ENCODE data around the gene TSC22D4.

TSC22D4 gene

DNA sequence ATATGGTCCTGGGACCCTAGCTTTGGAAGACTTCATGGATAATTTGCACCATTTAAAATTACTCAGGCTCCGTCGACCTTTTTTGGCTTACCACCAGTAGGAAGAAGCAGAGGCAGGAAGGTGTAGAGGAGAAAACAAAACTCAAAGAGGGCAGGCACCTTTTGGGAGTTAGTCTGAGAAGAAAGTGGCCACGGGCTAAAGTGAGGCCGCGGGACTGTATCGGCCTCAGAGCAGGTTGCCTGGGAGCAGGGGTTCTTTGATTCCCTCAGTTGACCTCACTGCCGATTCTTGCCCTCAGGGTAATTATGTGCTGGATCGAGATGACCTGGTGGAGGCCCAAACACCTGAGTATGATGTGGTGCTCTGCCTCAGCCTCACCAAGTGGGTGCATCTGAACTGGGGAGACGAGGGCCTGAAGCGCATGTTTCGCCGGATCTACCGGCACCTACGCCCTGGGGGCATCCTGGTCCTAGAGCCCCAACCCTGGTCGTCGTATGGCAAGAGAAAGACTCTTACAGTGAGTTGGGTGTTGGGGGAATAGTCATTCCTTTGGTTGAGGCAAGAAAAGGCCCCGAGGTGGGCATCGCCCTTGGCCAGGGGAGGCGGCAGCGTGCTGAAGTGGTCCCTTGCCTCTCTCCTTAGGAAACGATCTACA, 46.3 kb downstream of the TSC22D4 start:
- H3K27ac Mint-ChIP-seq, result peak overlapping the region; percentile 87
- H3K9me3 Mint-ChIP-seq, result no peaks in the 10 kb centered on the region
- H3K4me1 Mint-ChIP-seq (ENCODE audit: low read depth), result peaks cover 66% of the 10 kb centered on the region
- peaks cover 51% of the 10 kb centered on the region for H3K36me3 Mint-ChIP-seq (ENCODE audit: low read depth)
- peak overlapping the region; percentile 89 for H3K4me3 Mint-ChIP-seq
- peaks cover 4% of the 10 kb centered on the region for H3K27me3 Mint-ChIP-seq

DNA sequence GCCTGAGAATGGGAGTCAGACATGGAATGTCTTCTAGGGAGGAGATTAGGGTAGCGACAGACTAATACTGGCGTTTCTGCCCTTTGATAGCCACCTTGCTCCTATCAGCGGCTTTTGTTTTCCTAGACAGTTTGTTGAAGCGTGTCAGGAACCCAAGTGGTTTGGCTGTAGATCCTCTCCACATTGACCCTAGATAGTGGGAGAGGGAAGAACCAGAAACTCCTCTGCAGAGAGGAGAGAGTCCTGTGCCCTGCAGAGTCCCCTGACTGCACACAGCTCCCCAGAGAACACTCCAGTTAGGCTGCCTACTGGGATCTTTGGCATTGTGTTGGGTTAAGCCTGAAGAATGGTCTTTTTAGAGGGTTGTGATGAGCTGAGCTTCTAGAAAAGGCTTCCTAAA, 47.0 kb downstream of the TSC22D4 start:
- H3K9me3 Mint-ChIP-seq, result no peaks in the 10 kb centered on the region
- H3K27ac Mint-ChIP-seq, result peak overlapping the region; percentile 81
- peaks cover 66% of the 10 kb centered on the region for H3K4me1 Mint-ChIP-seq (ENCODE audit: low read depth)
- H3K27me3 Mint-ChIP-seq, result peaks cover 4% of the 10 kb centered on the region
- H3K4me3 Mint-ChIP-seq, result peak overlapping the region; percentile 89
- peaks cover 51% of the 10 kb centered on the region for H3K36me3 Mint-ChIP-seq (ENCODE audit: low read depth)

DNA sequence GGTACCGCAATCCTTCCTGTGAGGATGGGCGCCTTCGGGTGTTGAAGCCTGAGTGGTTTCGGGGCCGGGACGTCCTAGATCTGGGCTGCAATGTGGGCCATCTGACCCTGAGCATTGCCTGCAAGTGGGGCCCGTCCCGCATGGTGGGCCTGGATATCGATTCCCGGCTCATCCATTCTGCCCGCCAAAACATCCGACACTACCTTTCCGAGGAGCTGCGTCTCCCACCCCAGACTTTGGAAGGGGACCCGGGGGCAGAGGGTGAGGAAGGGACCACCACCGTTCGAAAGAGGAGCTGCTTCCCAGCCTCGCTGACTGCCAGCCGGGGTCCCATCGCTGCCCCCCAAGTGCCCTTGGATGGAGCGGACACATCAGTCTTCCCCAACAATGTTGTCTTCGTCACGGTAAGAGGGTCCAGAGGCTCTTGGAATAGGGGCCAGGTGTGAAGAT, 47.7 kb downstream of the TSC22D4 start:
- H3K4me1 Mint-ChIP-seq (ENCODE audit: low read depth), result peaks cover 66% of the 10 kb centered on the region

DNA sequence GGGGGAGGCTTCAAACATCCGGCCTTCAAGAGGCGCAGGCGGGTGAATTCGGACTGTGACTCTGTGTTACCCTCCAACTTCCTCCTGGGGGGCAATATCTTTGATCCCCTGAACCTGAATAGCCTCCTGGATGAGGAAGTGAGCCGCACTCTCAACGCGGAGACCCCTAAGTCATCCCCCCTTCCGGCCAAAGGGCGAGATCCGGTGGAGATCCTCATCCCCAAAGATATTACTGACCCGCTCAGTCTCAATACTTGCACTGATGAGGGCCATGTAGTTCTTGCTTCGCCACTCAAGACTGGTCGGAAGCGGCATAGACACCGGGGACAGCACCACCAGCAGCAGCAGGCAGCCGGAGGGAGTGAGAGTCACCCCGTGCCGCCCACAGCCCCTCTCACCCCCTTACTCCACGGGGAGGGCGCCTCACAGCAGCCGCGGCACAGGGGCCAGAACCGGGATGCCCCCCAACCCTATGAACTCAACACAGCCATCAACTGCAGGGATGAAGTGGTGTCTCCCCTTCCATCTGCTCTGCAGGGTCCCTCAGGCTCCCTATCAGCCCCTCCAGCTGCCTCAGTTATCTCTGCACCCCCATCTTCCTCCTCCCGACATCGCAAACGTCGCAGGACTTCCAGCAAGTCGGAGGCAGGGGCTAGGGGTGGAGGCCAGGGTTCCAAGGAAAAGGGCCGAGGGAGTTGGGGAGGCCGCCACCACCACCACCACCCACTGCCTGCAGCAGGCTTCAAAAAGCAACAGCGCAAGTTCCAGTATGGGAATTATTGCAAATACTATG, 48.3 kb downstream of the TSC22D4 start:
- peak overlapping the region; percentile 89 for H3K4me3 Mint-ChIP-seq
- H3K27me3 Mint-ChIP-seq, result peaks cover 4% of the 10 kb centered on the region
- H3K27ac Mint-ChIP-seq, result peak overlapping the region; percentile 89
- H3K36me3 Mint-ChIP-seq (ENCODE audit: low read depth), result peaks cover 47% of the 10 kb centered on the region
- H3K4me1 Mint-ChIP-seq (ENCODE audit: low read depth), result peaks cover 66% of the 10 kb centered on the region
- no peaks in the 10 kb centered on the region for H3K9me3 Mint-ChIP-seq

More for the DNA sequence above, 47.7 kb downstream of the TSC22D4 start:
- H3K36me3 Mint-ChIP-seq (ENCODE audit: low read depth), result peaks cover 50% of the 10 kb centered on the region
- peak overlapping the region; percentile 81 for H3K27ac Mint-ChIP-seq
- H3K27me3 Mint-ChIP-seq, result peaks cover 4% of the 10 kb centered on the region
- H3K4me3 Mint-ChIP-seq, result peak overlapping the region; percentile 89
- H3K9me3 Mint-ChIP-seq, result no peaks in the 10 kb centered on the region

DNA sequence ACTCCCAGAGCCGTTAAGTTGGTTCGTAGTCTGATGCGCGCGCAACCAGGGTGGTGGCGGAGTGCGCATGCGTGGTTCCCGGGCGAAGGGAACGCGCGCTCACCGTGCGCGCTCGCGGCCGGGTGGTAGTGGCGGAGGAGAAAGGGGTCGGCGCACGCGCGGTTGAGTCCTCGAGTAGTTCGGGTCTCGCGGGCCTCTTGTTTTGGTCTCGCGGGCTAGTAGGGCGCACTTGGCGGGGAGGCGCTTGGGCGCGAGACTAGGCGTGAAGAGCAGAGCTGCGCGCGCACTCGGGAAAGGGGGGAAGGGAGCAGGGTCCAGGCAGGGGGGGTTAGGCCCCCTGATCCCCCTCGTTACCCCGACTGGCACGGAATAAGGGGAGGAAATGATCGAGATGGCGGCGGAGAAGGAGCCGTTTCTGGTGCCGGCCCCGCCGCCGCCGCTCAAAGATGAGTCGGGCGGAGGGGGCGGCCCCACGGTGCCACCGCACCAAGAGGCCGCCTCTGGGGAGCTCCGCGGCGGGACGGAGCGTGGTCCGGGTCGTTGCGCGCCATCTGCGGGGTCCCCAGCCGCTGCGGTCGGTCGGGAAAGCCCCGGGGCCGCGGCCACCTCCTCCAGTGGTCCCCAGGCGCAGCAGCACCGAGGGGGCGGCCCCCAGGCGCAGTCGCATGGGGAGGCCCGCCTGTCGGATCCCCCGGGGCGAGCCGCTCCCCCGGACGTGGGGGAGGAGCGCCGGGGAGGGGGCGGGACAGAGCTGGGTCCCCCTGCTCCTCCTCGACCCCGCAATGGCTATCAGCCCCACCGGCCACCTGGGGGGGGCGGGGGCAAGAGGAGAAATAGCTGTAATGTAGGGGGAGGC, 49.1 kb downstream of the TSC22D4 start, which contains the start of gene MEPCE:
TSS of gene MEPCE (plus strand) at position 195 of the 856 bp plus-strand sequence. CDS start at position 383, 188 bp downstream.
- Mint-ChIP-seq H3K4me3 (peak within 1 kb of the TSS; percentile 93), H3K4me1 (ENCODE audit: low read depth) (peaks cover 62% of the 10 kb centered on the region), H3K27me3 (peaks cover 4% of the 10 kb centered on the region), H3K9me3 (no peaks in the 10 kb centered on the region), H3K36me3 (ENCODE audit: low read depth) (peaks cover 41% of the 10 kb centered on the region), H3K27ac (peak within 1 kb of the TSS; percentile 98)

DNA sequence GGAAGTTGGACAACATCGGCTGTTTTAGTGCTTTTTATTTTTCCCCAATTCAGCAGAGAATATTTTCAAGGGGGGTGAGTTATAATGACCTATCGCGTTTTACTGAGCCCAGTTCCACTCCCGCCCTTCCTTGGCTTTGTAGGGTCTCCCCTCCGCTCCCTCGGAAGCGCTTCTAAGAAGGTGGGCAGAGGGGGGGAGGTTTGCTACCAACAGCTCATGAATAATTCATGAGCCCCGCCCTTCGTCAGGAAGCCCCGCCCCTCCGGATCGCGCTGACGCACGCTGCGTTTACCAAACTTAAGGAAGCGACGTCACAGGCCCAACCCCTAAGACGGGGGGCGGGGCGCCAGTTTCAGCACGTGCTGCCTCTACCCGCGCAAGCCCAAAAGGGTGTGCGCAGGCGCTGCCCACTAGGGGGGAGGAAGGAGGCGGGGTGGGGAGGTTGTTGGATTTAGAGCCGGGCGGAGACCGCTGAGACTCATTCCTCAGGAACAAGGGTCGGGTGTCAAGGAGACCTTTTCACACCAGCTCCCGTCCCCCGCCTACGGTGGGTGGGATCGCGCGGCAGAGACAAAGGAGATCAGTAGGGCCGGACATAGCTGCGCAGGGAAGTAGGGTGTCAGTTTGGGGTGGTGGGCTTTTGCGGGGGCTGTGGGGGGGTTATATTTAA, 49.9 kb downstream of the TSC22D4 start:
- no peaks in the 10 kb centered on the region for H3K9me3 Mint-ChIP-seq
- peak overlapping the region; percentile 98 for H3K27ac Mint-ChIP-seq
- peak overlapping the region; percentile 93 for H3K4me3 Mint-ChIP-seq
- H3K36me3 Mint-ChIP-seq (ENCODE audit: low read depth), result peaks cover 33% of the 10 kb centered on the region
- H3K4me1 Mint-ChIP-seq (ENCODE audit: low read depth), result peaks cover 54% of the 10 kb centered on the region
- H3K27me3 Mint-ChIP-seq, result peaks cover 4% of the 10 kb centered on the region

DNA sequence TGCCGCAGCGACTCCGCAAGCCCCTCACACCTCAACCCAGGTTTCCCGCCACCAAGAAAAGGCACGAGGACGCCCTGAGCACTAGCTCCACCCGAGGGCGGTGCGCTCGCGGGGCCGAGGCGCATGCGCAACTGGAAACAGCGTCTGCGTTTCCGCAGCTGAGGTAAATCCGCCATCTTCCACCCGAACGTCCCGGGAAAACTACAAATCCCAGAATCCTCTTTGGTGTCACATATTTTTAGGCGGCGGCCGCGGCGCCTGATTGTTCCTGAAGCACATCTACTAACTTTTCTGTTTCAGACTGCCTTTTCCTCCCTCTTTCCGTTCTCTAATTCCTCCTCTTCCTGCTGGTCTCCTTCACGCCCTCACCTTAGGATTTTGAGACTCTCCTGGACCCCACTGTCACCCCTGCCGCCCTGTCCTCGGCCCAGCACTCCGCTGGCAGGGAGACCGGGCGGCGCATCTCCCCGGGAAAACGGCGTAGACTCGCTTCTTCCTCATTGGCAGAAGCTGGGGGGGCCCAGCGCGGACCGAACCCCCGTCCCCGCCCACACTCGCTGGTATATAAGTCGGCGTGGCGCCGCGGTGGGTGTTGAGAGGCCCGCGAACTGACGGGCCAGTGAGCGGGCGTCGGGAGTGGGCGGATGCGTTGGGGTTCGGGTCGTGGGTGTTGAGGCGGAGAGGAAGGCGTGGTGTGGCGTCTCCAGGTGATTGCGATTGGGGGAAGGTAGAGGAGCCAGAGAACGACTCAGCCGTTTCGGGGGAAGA, 50.6 kb downstream of the TSC22D4 start, which contains the start of gene ZCWPW1:
TSS of gene ZCWPW1 (minus strand) at position 505 of the 768 bp plus-strand sequence. CDS start 8,054 bp downstream, outside the sequence.
- H3K4me3 Mint-ChIP-seq, result peak within 1 kb of the TSS; percentile 93
- peaks cover 4% of the 10 kb centered on the region for H3K27me3 Mint-ChIP-seq
- H3K9me3 Mint-ChIP-seq, result no peaks in the 10 kb centered on the region
- H3K4me1 Mint-ChIP-seq (ENCODE audit: low read depth), result peaks cover 47% of the 10 kb centered on the region
- peaks cover 26% of the 10 kb centered on the region for H3K36me3 Mint-ChIP-seq (ENCODE audit: low read depth)
- H3K27ac Mint-ChIP-seq, result peak within 1 kb of the TSS; percentile 98

DNA sequence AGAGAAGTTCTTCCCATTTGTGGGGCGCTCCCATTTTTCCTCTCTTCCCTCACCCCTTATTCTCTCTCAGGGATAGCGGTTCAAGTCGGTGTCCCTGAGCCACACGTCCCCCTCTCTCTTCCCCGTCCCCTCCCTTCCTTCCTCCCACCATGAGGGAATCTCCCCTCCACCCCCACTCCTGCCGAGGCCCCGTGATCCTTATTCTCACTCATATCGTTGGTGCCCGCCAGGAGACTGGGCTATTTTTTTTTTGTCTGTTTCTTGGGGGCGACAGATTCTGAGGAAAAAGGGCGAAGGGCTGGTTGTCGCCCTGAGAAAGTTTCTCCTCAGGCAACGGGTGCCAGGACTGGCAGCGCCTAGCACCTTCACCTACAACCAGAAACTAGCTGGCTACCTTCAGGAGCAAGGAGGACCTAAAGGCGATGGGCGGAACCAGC, 51.2 kb downstream of the TSC22D4 start:
- Mint-ChIP-seq H3K9me3 (no peaks in the 10 kb centered on the region), H3K4me1 (ENCODE audit: low read depth) (peaks cover 42% of the 10 kb centered on the region), H3K4me3 (no peak overlapping the region), H3K27me3 (peaks cover 4% of the 10 kb centered on the region), H3K36me3 (ENCODE audit: low read depth) (peaks cover 20% of the 10 kb centered on the region), H3K27ac (no peak overlapping the region)

DNA sequence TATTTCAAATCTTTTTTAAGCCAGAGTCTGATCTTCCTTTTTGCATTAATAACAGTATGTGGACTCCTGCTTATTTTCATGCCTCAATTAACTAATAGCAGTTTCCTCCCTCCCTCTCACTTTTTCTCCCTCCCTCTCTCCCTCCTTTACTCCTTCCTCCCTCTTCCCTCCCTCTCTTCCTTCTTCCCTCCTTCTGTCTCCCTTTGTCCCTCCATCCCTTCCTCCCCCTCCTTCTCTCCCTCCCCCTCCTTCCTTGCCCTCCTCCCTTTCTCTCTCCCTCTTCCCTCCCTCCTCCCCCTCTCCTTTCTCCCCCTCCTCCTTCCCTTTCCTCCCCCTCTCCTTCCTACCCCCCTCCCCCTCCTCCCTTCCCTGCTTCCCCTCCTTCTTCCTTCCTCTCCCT, 52.5 kb downstream of the TSC22D4 start:
- peaks cover 29% of the 10 kb centered on the region for H3K4me1 Mint-ChIP-seq (ENCODE audit: low read depth)
- H3K4me3 Mint-ChIP-seq, result no peak overlapping the region
- H3K36me3 Mint-ChIP-seq (ENCODE audit: low read depth), result peaks cover 10% of the 10 kb centered on the region
- no peaks in the 10 kb centered on the region for H3K9me3 Mint-ChIP-seq
- no peak overlapping the region for H3K27ac Mint-ChIP-seq
- peaks cover 4% of the 10 kb centered on the region for H3K27me3 Mint-ChIP-seq

DNA sequence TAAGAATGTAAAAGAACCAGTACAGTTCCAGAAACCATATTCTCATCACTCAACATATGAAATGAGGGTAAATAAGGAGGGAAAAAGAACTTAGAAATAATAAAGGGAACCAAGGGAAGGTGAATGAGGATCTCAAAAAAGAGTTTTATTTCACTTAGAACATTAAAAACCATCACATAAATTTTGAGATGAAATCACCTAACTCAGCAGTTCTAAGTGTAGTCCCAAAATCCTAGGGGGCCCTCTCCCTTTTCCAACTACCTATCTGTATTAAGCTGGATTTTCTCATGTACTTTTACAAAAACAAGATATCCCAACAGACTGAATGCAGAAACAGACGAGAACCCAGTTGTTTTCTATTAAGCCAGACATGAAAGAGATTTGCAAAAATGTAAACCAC, 53.7 kb downstream of the TSC22D4 start:
- H3K27ac Mint-ChIP-seq, result no peak overlapping the region
- H3K4me1 Mint-ChIP-seq (ENCODE audit: low read depth), result peaks cover 18% of the 10 kb centered on the region
- H3K27me3 Mint-ChIP-seq, result peaks cover 4% of the 10 kb centered on the region
- H3K4me3 Mint-ChIP-seq, result no peak overlapping the region
- H3K36me3 Mint-ChIP-seq (ENCODE audit: low read depth), result peaks cover 7% of the 10 kb centered on the region
- H3K9me3 Mint-ChIP-seq, result no peaks in the 10 kb centered on the region

DNA sequence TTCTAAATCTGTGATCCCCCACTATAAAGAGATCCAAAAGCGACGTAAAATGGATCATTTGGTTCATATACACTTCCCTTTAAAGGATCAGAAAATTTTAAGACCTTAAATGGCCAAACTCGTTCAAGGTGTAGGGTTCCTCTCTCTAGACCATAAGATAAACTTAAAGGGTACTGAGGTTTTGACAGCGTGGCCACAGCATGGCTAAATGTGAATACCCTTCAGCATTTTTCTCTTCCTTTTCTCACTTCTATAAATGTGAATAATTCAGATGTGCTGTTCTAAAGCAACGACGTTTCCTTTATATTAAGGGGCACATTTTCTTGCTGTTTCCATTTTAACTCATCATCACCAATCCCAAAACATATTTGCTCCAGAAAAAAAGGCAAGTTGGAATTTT, 55.7 kb downstream of the TSC22D4 start:
- H3K27ac Mint-ChIP-seq, result no peak overlapping the region

DNA sequence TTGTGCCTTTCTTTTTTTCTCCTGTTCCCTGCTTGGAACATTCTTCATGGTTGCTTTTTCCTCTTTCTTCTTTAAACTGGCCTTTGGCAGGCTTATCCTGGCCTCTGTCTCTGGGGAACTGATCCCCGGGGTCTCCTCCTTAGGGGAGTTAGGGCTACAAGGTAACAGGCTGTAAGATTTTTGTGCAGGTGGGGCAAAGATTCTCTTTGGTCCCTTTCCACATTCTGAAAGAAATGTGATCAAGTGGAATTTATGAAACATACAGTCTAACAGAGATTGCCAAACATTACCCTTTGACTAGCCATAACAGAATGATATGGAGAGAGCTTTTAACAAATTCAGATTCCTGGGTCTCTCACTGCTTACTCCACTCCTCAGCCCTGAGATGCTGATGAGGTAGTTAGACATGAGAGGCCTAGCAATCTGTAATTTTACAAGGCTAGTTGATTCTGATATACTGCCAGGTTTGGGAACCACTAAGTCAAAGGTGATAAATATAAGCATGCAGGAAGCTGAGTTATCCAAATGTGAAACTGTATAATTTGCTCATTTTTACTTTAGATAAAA, 59.3 kb downstream of the TSC22D4 start:
- Mint-ChIP-seq H3K36me3 (ENCODE audit: low read depth) (no peaks in the 10 kb centered on the region), H3K27ac (no peak overlapping the region), H3K4me1 (ENCODE audit: low read depth) (no peaks in the 10 kb centered on the region), H3K9me3 (no peaks in the 10 kb centered on the region), H3K4me3 (no peak overlapping the region), H3K27me3 (no peaks in the 10 kb centered on the region)

More for the DNA sequence above, 55.7 kb downstream of the TSC22D4 start:
- Mint-ChIP-seq H3K4me3 (no peak overlapping the region), H3K9me3 (no peaks in the 10 kb centered on the region), H3K27me3 (no peaks in the 10 kb centered on the region), H3K4me1 (ENCODE audit: low read depth) (peaks cover 6% of the 10 kb centered on the region), H3K36me3 (ENCODE audit: low read depth) (no peaks in the 10 kb centered on the region)

DNA sequence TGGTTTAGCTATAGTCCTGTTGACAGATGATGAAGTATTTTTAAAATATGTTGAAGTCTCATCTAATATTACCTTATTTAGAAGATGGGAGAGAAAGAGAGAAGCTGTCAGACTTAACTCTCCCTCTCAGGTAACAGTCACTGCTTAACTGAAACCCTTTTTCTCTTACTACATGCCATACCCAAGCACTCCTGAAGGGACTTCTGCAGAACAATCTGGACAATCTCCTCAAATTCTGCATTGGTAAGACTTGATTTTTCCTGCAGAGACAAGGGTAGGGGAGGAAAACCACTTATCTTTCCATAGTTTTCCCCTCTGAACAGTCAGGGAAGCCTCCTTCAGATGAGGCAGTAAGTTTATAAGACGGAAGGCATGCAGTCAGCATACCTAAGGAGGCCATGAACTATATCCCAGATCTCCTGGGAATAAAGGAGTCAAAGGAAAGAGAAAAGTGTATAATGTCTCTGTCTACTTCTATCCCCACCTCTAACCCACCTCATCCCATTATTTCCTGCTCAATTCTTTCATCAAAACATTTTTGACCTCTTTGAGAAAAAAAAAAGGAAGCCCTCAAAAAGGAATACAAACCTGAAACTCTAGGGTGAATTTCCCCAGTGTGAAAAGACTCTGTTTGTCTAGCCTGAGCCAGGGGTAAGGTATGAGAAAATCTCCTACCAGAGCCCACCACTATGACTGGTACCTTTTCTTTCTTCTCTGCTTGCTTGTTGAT, 59.9 kb downstream of the TSC22D4 start:
- no peaks in the 10 kb centered on the region for H3K9me3 Mint-ChIP-seq
- H3K4me3 Mint-ChIP-seq, result no peak overlapping the region
- H3K27ac Mint-ChIP-seq, result no peak overlapping the region
- H3K4me1 Mint-ChIP-seq (ENCODE audit: low read depth), result no peaks in the 10 kb centered on the region
- H3K27me3 Mint-ChIP-seq, result no peaks in the 10 kb centered on the region
- H3K36me3 Mint-ChIP-seq (ENCODE audit: low read depth), result no peaks in the 10 kb centered on the region

Data from stimulated activated naive CD8-positive, alpha-beta T cell treated with anti-CD3 and anti-CD28 coated beads, Interleukin-15, Interleukin-2, amounts not matched to agents 100 ng/mL and 50 ng/mL, for 24 hours (primary cell).